ENCODE results near the gene LIN7A. TPM values are rescaled to one million over a fixed set of nuclear protein-coding genes. Genes with fewer than 3 reads are reported as not detected.

LIN7A gene
- total RNA-seq, 2 experiments from 2014 or later, result not detected

DNA sequence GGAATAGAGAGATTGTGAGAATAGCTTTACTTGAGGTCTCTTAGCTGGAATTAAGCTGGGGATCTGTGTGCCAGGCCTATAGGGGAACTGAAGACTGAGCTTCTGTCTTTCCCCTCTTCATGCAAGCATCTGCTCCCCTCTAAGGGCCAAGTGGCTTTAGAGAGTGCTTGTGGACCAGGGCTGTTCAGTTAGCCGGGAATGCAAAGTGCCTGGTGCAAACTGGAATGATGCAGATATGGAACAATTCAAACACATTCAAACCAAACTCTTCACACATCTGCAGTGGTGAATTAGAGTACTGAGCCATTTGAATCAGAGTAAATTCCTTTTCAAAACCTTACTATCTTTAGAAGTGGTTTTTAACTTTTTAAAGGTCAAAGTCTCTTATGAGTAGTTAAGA is 99.0 kb downstream of the LIN7A start:
- no peak overlapping the region for H3K4me3 ChIP-seq (ENCODE audit: low read length)
- Mint-ChIP-seq H3K36me3 (ENCODE audit: low read depth) (no peaks in the 10 kb centered on the region), H3K9me3 (peaks cover 7% of the 10 kb centered on the region), H3K27ac (no peak overlapping the region), H3K27me3 (no peaks in the 10 kb centered on the region), H3K4me3 (no peak overlapping the region), H3K4me1 (ENCODE audit: low read depth) (no peaks in the 10 kb centered on the region)
- no peaks in the 10 kb centered on the region for H3K9me3 ChIP-seq (ENCODE audit: control insufficient read depth in 1 of 2, insufficient read depth in 1 of 2, low read length in 2 of 2)
- DNase-seq (no peak), ATAC-seq (ENCODE audit: poor library complexity) (no peak)
- H3K36me3 ChIP-seq (ENCODE audit: insufficient read depth, low read length), result no peaks in the 10 kb centered on the region
- no peaks in the 10 kb centered on the region for H3K27me3 ChIP-seq (ENCODE audit: control insufficient read depth in 1 of 2, insufficient read depth in 2 of 2, low read length in 2 of 2)
- no peaks in the 10 kb centered on the region for H3K4me1 ChIP-seq (ENCODE audit: insufficient read depth, low read length)
- intact Hi-C loops (cut with DNase I, micrococcal nuclease), result no loop called here
- POLR2A ChIA-PET, result no interaction called here
- CTCF ChIA-PET, result no interaction called here
- no peak for TF ChIP-seq CTCF (IDR thresholded peaks at IDR 0.05)
- H3K27ac ChIP-seq (ENCODE audit: low read depth in 1 of 2, low read length in 2 of 2), result no peak overlapping the region

GRCh38 chr12:80838024-80838658 is 99.6 kb downstream of the LIN7A start:
- POLR2A ChIA-PET, result no interaction called here
- H3K36me3 ChIP-seq (ENCODE audit: insufficient read depth, low read length), result no peaks in the 10 kb centered on the region
- no peak overlapping the region for H3K27ac ChIP-seq (ENCODE audit: low read depth in 1 of 2, low read length in 2 of 2)
- Mint-ChIP-seq H3K27ac (no peak overlapping the region), H3K9me3 (peaks cover 7% of the 10 kb centered on the region), H3K4me1 (ENCODE audit: low read depth) (no peaks in the 10 kb centered on the region), H3K4me3 (no peak overlapping the region), H3K27me3 (no peaks in the 10 kb centered on the region), H3K36me3 (ENCODE audit: low read depth) (no peaks in the 10 kb centered on the region)
- no peaks in the 10 kb centered on the region for H3K27me3 ChIP-seq (ENCODE audit: control insufficient read depth in 1 of 2, insufficient read depth in 2 of 2, low read length in 2 of 2)
- ATAC-seq (ENCODE audit: poor library complexity) (no peak), DNase-seq (no peak)
- H3K9me3 ChIP-seq (ENCODE audit: control insufficient read depth in 1 of 2, insufficient read depth in 1 of 2, low read length in 2 of 2), result no peaks in the 10 kb centered on the region
- H3K4me3 ChIP-seq (ENCODE audit: low read length), result no peak overlapping the region
- no peak for TF ChIP-seq CTCF (IDR thresholded peaks at IDR 0.05)
- CTCF ChIA-PET, result no interaction called here
- intact Hi-C loops (cut with DNase I, micrococcal nuclease), result no loop called here
- no peaks in the 10 kb centered on the region for H3K4me1 ChIP-seq (ENCODE audit: insufficient read depth, low read length)

- no peak overlapping the region for H3K27ac ChIP-seq (ENCODE audit: low read depth in 1 of 2, low read length in 2 of 2)
- CTCF ChIA-PET, result no interaction called here
- no peak for DNase-seq
- no peaks in the 10 kb centered on the region for H3K36me3 Mint-ChIP-seq (ENCODE audit: low read depth)
- no peak for TF ChIP-seq CTCF (IDR thresholded peaks at IDR 0.05)
- H3K4me3 Mint-ChIP-seq, result no peak overlapping the region
- H3K4me3 ChIP-seq (ENCODE audit: low read length), result no peak overlapping the region
- H3K27me3 Mint-ChIP-seq, result no peaks in the 10 kb centered on the region
- H3K36me3 ChIP-seq (ENCODE audit: insufficient read depth, low read length), result no peaks in the 10 kb centered on the region
- H3K4me1 ChIP-seq (ENCODE audit: insufficient read depth, low read length), result no peaks in the 10 kb centered on the region
- no peaks in the 10 kb centered on the region for H3K27me3 ChIP-seq (ENCODE audit: control insufficient read depth in 1 of 2, insufficient read depth in 2 of 2, low read length in 2 of 2)
- H3K27ac Mint-ChIP-seq, result no peak overlapping the region
- H3K9me3 ChIP-seq (ENCODE audit: control insufficient read depth in 1 of 2, insufficient read depth in 1 of 2, low read length in 2 of 2), result no peaks in the 10 kb centered on the region
- peaks cover 7% of the 10 kb centered on the region for H3K9me3 Mint-ChIP-seq
- POLR2A ChIA-PET, result no interaction called here
- no peak for ATAC-seq (ENCODE audit: poor library complexity)
- intact Hi-C loops (cut with DNase I, micrococcal nuclease), result no loop called here
- no peaks in the 10 kb centered on the region for H3K4me1 Mint-ChIP-seq (ENCODE audit: low read depth)
These were observed 100.3 kb downstream of the LIN7A start for GRCh38 chr12:80837342-80837978.

All from CD4-positive, alpha-beta T cell (primary cell).